ENCODE data around the gene STXBP6. TPM values are rescaled to one million over a fixed set of nuclear protein-coding genes. Genes with fewer than 3 reads are reported as not detected.

Gene STXBP6
- total and polyA plus RNA-seq, 2 of the 13 experiments (the other 11 are each of a cell fraction or from before 2014, with no cell fraction given), result 35.3 to 42.8 TPM

- in situ Hi-C loops (cut with HindIII; ENCODE audit: extremely low pct_ligation_motif_present, low pct_unique_long_range_greater_than_20kb), result no loop called here
- H3K9ac ChIP-seq (ENCODE audit: insufficient read depth, low read depth, low read length), result no peak overlapping the region
- no peaks in the 10 kb centered on the region for H3K4me1 ChIP-seq (ENCODE audit: insufficient read depth, low read length)
- no TSS peak for BruUV-seq (replicated peaks)
- no peak overlapping the region for H3K4me2 ChIP-seq (ENCODE audit: low read depth, low read length)
- POLR2A ChIA-PET, result no interaction called here
- H4K20me1 ChIP-seq (ENCODE audit: insufficient read depth, low read length), result no peaks in the 10 kb centered on the region
- DNase-seq (ENCODE audit: low spot score) (no peak), FAIRE-seq (no peak), ATAC-seq (peak; percentile 51; the same call in 2 of the 3 replicates)
- TF ChIP-seq ZNF652 (CRISPR knock-in tag; IDR thresholded peaks at IDR 0.05; ENCODE audit: borderline replicate concordance, low read depth) (no peak), RFX5 (IDR thresholded peaks at IDR 0.05; ENCODE audit: low read depth, low read length) (peak; percentile 63), FOXP4 (CRISPR knock-in tag; IDR thresholded peaks at IDR 0.05) (no peak)
- H3K27me3 ChIP-seq (ENCODE audit: control insufficient read depth in 1 of 2, insufficient read depth in 2 of 2, low read length in 2 of 2), result peaks cover 0 to 6% of the 10 kb centered on the region in 2 experiments; a peak in 1 of 5 replicates
- no peak overlapping the region for H3K27ac ChIP-seq (ENCODE audit: extremely low read length, insufficient read depth, low read length)
- no peaks in the 10 kb centered on the region for H3K36me3 ChIP-seq (replicated peaks in 1 of 2; ENCODE audit: control insufficient read depth in 1 of 2, insufficient read depth in 2 of 2, low read length in 2 of 2)
- WGBS (ENCODE audit: low lambda C conversion rate), result 8% methylated on average over 1 of the region's 1 CpG
- no peak overlapping the region for H2AFZ ChIP-seq (ENCODE audit: low read length)
- CTCF ChIA-PET (ENCODE audit: low intra/inter-chr PET ratio, low total read pairs), result no interaction called here
- intact Hi-C loops (cut with micrococcal nuclease; ENCODE audit: unreplicated experiment), result no loop called here
- H3K4me3 ChIP-seq (replicated peaks in 1 of 3; ENCODE audit: insufficient read depth in 1 of 3, low read depth in 2 of 3, low read length in 3 of 3), result no peak overlapping the region
- no peaks in the 10 kb centered on the region for H3K79me2 ChIP-seq (ENCODE audit: insufficient read depth, low read length)
- no peaks in the 10 kb centered on the region for H3K9me3 ChIP-seq (ENCODE audit: low read length)
Measured at GRCh38 chr14:25056688-25057078, 6.7 kb upstream of the STXBP6 start.

- FAIRE-seq (no peak), ATAC-seq (no peak), DNase-seq (ENCODE audit: low spot score) (no peak)
- in situ Hi-C loops (cut with HindIII; ENCODE audit: extremely low pct_ligation_motif_present, low pct_unique_long_range_greater_than_20kb), result no loop called here
- H2AFZ ChIP-seq (ENCODE audit: low read length), result no peak overlapping the region
- CTCF ChIA-PET (ENCODE audit: low intra/inter-chr PET ratio, low total read pairs), result no interaction called here
- no peaks in the 10 kb centered on the region for H3K36me3 ChIP-seq (replicated peaks in 1 of 2; ENCODE audit: control insufficient read depth in 1 of 2, insufficient read depth in 2 of 2, low read length in 2 of 2)
- POLR2A ChIA-PET, result no interaction called here
- no TSS peak for BruUV-seq (replicated peaks)
- no peaks in the 10 kb centered on the region for H3K79me2 ChIP-seq (ENCODE audit: insufficient read depth, low read length)
- H3K4me3 ChIP-seq (replicated peaks in 1 of 3; ENCODE audit: insufficient read depth in 1 of 3, low read depth in 2 of 3, low read length in 3 of 3), result no peak overlapping the region
- 3% methylated on average over 2 of the region's 2 CpGs for WGBS (ENCODE audit: low lambda C conversion rate)
- peaks cover 0 to 11% of the 10 kb centered on the region in 2 experiments; a peak in 2 of 5 replicates for H3K27me3 ChIP-seq (ENCODE audit: control insufficient read depth in 1 of 2, insufficient read depth in 2 of 2, low read length in 2 of 2)
- no peaks in the 10 kb centered on the region for H3K4me1 ChIP-seq (ENCODE audit: insufficient read depth, low read length)
- no peaks in the 10 kb centered on the region for H4K20me1 ChIP-seq (ENCODE audit: insufficient read depth, low read length)
- H3K4me2 ChIP-seq (ENCODE audit: low read depth, low read length), result no peak overlapping the region
- intact Hi-C loops (cut with micrococcal nuclease; ENCODE audit: unreplicated experiment), result no loop called here
- no peaks in the 10 kb centered on the region for H3K9me3 ChIP-seq (ENCODE audit: low read length)
- TF ChIP-seq ZNF251 (CRISPR knock-in tag; IDR thresholded peaks at IDR 0.05), result no peak
- TF ChIP-seq ZNF33A (CRISPR knock-in tag; IDR thresholded peaks at IDR 0.05; ENCODE audit: borderline replicate concordance), result no peak
- no peak overlapping the region for H3K9ac ChIP-seq (ENCODE audit: insufficient read depth, low read depth, low read length)
- no peak overlapping the region for H3K27ac ChIP-seq (ENCODE audit: extremely low read length, insufficient read depth, low read length)
Measured at GRCh38 chr14:25055992-25056687, 6.2 kb upstream of the STXBP6 start.

Data from HepG2 (cell line).